HEK293 (cell line): Measurements from ENCODE around the gene KRT16.
"Not testable (repeated sequence)": the region's sequence is repeated elsewhere in the genome, so short reads cannot be mapped to it uniquely, and the experiment has no call there.

Source experiments
- CTCF ChIP-seq: fragments of 450-650 bp; formaldehyde crosslinking; IDR thresholded peaks from 2 replicates; pipeline ENCODE4 v1.5.1; 2016; ENCODE audit warnings: missing biosample characterization, missing genetic modification characterization
- MZF1 ChIP-seq: fragments of 450-650 bp; formaldehyde crosslinking; IDR thresholded peaks from 2 replicates; pipeline ENCODE4 v1.5.1; 2017; ENCODE audit warnings: missing biosample characterization, missing genetic modification characterization, borderline replicate concordance

- TF ChIP-seq MZF1, CTCF (tag by site-specific recombination): not testable (repeated sequence)
These were observed 8.9 kb upstream of the KRT16 start for GRCh38 chr17:41621435-41621817.
